SU-DHL-6 (cell line): Measurements from ENCODE around the gene ZNF107.

Source experiments
- H2AFZ ChIP-seq: fragments of 200-600 bp; sonication (generic); 2 replicates; pipeline ENCODE4 v1.6.1; 2014; ENCODE audit warnings: low read depth, mild to moderate bottlenecking, moderate library complexity, mixed read lengths, antibody characterized with exemption, low read length; ENCODE audit not compliant: severe bottlenecking
- H3F3A ChIP-seq: fragments of 200-600 bp; shearing (Covaris generic); 2 replicates; pipeline ENCODE4 v1.6.0; 2016; ENCODE audit warnings: antibody characterized with exemption, mild to moderate bottlenecking; ENCODE audit not compliant: insufficient read depth
- H3K27ac ChIP-seq: fragments of 200-600 bp; sonication (generic); 2 replicates; pipeline ENCODE4 v1.5.1; 2016; ENCODE audit warnings: low read depth, mild to moderate bottlenecking, low read length, moderate library complexity, mixed read lengths
- H3K27me3 ChIP-seq: fragments of 200-600 bp; sonication (generic), shearing (Covaris generic); 2 replicates; pipeline ENCODE4 v1.6.0; 2014; ENCODE audit warnings: mild to moderate bottlenecking, low read length
- H3K36me3 ChIP-seq: fragments of 200-600 bp; sonication (generic); 2 replicates; pipeline ENCODE4 v1.6.1; 2014; ENCODE audit warnings: mild to moderate bottlenecking, low read length, mixed read lengths
- H3K4me2 ChIP-seq: fragments of 300-600, 200-600 bp; shearing (Covaris generic), sonication (generic); 2 replicates; pipeline ENCODE4 v1.6.0; 2014; ENCODE audit warnings: low read length, low read depth, mild to moderate bottlenecking; ENCODE audit not compliant: poor library complexity, severe bottlenecking
- H3K4me3 ChIP-seq: fragments of 200-600 bp; sonication (generic); 2 replicates; pipeline ENCODE4 v1.5.1; 2014; ENCODE audit warnings: antibody characterized with exemption, low read length, mild to moderate bottlenecking, mixed read lengths; ENCODE audit not compliant: insufficient read depth, poor library complexity, severe bottlenecking
- H3K79me2 ChIP-seq: fragments of 200-600 bp; sonication (generic); 2 replicates; pipeline ENCODE4 v1.6.1; 2014; ENCODE audit warnings: mild to moderate bottlenecking, low read length, moderate library complexity; ENCODE audit not compliant: insufficient read depth
- H3K9ac ChIP-seq: fragments of 200-600 bp; sonication (generic); 2 replicates; pipeline ENCODE4 v1.7.0; 2014; ENCODE audit warnings: mild to moderate bottlenecking, low read length
- H3K9me2 ChIP-seq: fragments of 200-600 bp; sonication (generic); replicated peaks from 2 replicates; pipeline ENCODE4 v1.6.1; 2014; ENCODE audit warnings: low read length; ENCODE audit not compliant: insufficient read depth
- H3K9me3 ChIP-seq: fragments of 200-600 bp; sonication (generic); 2 replicates; pipeline ENCODE4 v1.6.1; 2014; ENCODE audit warnings: low read length, mixed read lengths; ENCODE audit not compliant: insufficient read depth
- H4K20me1 ChIP-seq: fragments of 200-600 bp; sonication (generic); 2 replicates; pipeline ENCODE4 v1.6.1; 2014; ENCODE audit warnings: low read depth, mild to moderate bottlenecking, antibody characterized with exemption, low read length, moderate library complexity, mixed read lengths
- CTCF ChIP-seq: fragments of 200-600 bp; sonication (generic); IDR thresholded peaks from one replicate; pipeline ENCODE4 v1.5.1; 2017; ENCODE audit warnings: antibody characterized with exemption, mild to moderate bottlenecking, low read length, moderate library complexity; ENCODE audit not compliant: insufficient read depth, poor library complexity, severe bottlenecking
- EZH2phosphoT487 ChIP-seq: fragments of 200-600 bp; sonication (generic), shearing (Covaris generic); conservative IDR thresholded peaks from 2 replicates; pipeline ENCODE4 v1.6.1; 2018; ENCODE audit warnings: mild to moderate bottlenecking, antibody characterized with exemption, low read length, moderate library complexity, mixed read lengths

ZNF107 gene

DNA sequence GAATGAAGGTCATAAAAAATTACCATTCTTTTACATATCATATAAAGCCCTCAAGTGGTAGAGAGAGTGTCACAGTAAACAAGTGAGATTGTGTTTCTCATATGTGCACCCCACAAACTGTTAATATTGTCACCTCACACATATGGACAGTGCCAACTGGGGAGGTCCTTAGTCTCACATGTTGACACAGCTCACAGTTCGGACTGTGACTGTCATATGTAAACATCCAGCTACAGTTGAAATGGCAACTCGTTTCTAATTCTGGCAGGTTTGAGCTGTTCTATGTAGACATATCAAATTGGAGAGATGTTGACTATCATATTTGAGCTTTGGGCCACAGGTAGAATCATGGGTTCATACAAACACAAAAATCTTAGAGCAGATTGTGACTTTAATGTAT is 39.4 kb upstream of the ZNF107 start:
- Histone ChIP-seq H3K9me2 (no peaks in the 10 kb centered on the region), H3K4me2 (no peak overlapping the region), H3K36me3 (no peaks in the 10 kb centered on the region), H3K27me3 (no peaks in the 10 kb centered on the region), H3K9ac (no peak overlapping the region), H2AFZ (no peak overlapping the region), H3K27ac (no peak overlapping the region), H3K4me3 (no peak overlapping the region), H3K79me2 (no peaks in the 10 kb centered on the region), H4K20me1 (no peaks in the 10 kb centered on the region), H3K9me3 (peaks cover 9% of the 10 kb centered on the region; the same call in 1 of the 2 replicates), H3F3A (no peaks in the 10 kb centered on the region)
- no peak for TF ChIP-seq CTCF
- TF ChIP-seq EZH2phosphoT487: no peak

- TF ChIP-seq CTCF (no peak), EZH2phosphoT487 (no peak)
Observed at GRCh38 chr7:64628192-64628591, 37.7 kb upstream of the ZNF107 start.

GRCh38 chr7:64628721-64629120 is 37.2 kb upstream of the ZNF107 start:
- no peak for TF ChIP-seq CTCF
- TF ChIP-seq EZH2phosphoT487: no peak
- no peaks in the 10 kb centered on the region for H3K79me2 ChIP-seq

More at GRCh38 chr7:64628192-64628591, 37.7 kb upstream of the ZNF107 start:
- no peak overlapping the region for H2AFZ ChIP-seq
- no peaks in the 10 kb centered on the region for H3K9me3 ChIP-seq
- no peak overlapping the region for H3K4me2 ChIP-seq
- no peak overlapping the region for H3K4me3 ChIP-seq
- no peaks in the 10 kb centered on the region for H3K79me2 ChIP-seq
- H3K9ac ChIP-seq: no peak overlapping the region
- no peaks in the 10 kb centered on the region for H3K9me2 ChIP-seq
- no peak overlapping the region for H3K27ac ChIP-seq
- no peaks in the 10 kb centered on the region for H3K27me3 ChIP-seq
- no peaks in the 10 kb centered on the region for H3F3A ChIP-seq
- H3K36me3 ChIP-seq: no peaks in the 10 kb centered on the region
- H4K20me1 ChIP-seq: no peaks in the 10 kb centered on the region

GRCh38 chr7:64630496-64630895 is 35.4 kb upstream of the ZNF107 start:
- H3K4me3 ChIP-seq: no peak overlapping the region
- H3K79me2 ChIP-seq: no peaks in the 10 kb centered on the region
- no peak overlapping the region for H3K27ac ChIP-seq
- H3F3A ChIP-seq: no peaks in the 10 kb centered on the region
- peak; percentile 52 for TF ChIP-seq CTCF
- TF ChIP-seq EZH2phosphoT487: no peak
- no peaks in the 10 kb centered on the region for H3K9me3 ChIP-seq
- H3K36me3 ChIP-seq: no peaks in the 10 kb centered on the region
- no peaks in the 10 kb centered on the region for H3K9me2 ChIP-seq
- no peaks in the 10 kb centered on the region for H4K20me1 ChIP-seq
- no peak overlapping the region for H3K4me2 ChIP-seq
- H3K9ac ChIP-seq: no peak overlapping the region
- no peaks in the 10 kb centered on the region for H3K27me3 ChIP-seq
- no peak overlapping the region for H2AFZ ChIP-seq

More at GRCh38 chr7:64628721-64629120, 37.2 kb upstream of the ZNF107 start:
- no peaks in the 10 kb centered on the region for H3K36me3 ChIP-seq
- no peaks in the 10 kb centered on the region for H3F3A ChIP-seq
- no peak overlapping the region for H3K4me2 ChIP-seq
- H3K4me3 ChIP-seq: no peak overlapping the region
- H3K9ac ChIP-seq: no peak overlapping the region
- no peaks in the 10 kb centered on the region for H3K9me2 ChIP-seq
- H3K27me3 ChIP-seq: no peaks in the 10 kb centered on the region
- H4K20me1 ChIP-seq: no peaks in the 10 kb centered on the region
- H2AFZ ChIP-seq: no peak overlapping the region
- H3K9me3 ChIP-seq: no peaks in the 10 kb centered on the region
- no peak overlapping the region for H3K27ac ChIP-seq
